ENCODE results near the gene RGS10. TPM values are rescaled to one million over a fixed set of nuclear protein-coding genes. Genes with fewer than 3 reads are reported as not detected.

The RGS10 gene
- total and polyA plus RNA-seq, 10 of the 15 experiments (the other 5 are each of a cell fraction or from before 2014, with no cell fraction given) = 72.8 to 193 (median 127) TPM

DNA sequence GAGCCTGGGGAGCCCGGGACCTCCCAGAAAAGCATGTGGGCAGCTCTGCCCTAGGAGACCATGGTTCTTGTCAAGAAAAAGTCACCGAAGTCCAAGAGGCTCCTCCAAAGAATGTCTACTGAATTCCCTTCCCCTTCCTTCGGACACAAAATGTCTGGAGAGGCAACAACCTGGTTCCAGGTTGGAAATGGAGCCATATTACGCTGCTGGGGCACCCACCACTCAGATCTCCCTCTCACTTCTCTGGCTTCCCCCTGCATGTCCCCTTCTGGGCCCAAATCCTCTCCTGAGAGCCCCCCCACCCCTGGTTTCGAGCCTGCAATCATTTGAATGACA is 52.6 kb downstream of the RGS10 start:
- intact Hi-C loops (cut with micrococcal nuclease; ENCODE audit: unreplicated experiment) = loop anchor here (1.0 to 2.0 kb wide), 3 partner anchors 45 to 282 kb away; no protein-coding TSS in a partner anchor
- TF ChIP-seq TCF3 (IDR thresholded peaks at IDR 0.05; ENCODE audit: borderline replicate concordance, insufficient read depth, low read depth, low read length) (no peak), IKZF1 (conservative IDR thresholded peaks at IDR 0.05) (0 out of 2 replicates have a peak, but pooled peaks have one; percentile 42), ZSCAN29 (IDR thresholded peaks at IDR 0.05) (no peak), NFIC (IDR thresholded peaks at IDR 0.05; ENCODE audit: low read depth, low read length) (no peak), LARP7 (IDR thresholded peaks at IDR 0.05) (0 out of 2 replicates have a peak, but pooled peaks have one; percentile 6), MTA2 (IDR thresholded peaks at IDR 0.05; ENCODE audit: low read depth) (peak; percentile 12; the same call in 1 of the 2 replicates), ZNF274 (IDR thresholded peaks at IDR 0.05; ENCODE audit: insufficient read depth, insufficient read length) (no peak)
- TF ChIP-seq, protein P1, sequence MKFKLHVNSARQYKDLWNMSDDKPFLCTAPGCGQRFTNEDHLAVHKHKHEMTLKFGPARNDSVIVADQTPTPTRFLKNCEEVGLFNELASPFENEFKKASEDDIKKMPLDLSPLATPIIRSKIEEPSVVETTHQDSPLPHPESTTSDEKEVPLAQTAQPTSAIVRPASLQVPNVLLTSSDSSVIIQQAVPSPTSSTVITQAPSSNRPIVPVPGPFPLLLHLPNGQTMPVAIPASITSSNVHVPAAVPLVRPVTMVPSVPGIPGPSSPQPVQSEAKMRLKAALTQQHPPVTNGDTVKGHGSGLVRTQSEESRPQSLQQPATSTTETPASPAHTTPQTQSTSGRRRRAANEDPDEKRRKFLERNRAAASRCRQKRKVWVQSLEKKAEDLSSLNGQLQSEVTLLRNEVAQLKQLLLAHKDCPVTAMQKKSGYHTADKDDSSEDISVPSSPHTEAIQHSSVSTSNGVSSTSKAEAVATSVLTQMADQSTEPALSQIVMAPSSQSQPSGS (IDR thresholded peaks at IDR 0.05; ENCODE audit: low read length) = no peak
- TF ChIP-seq, protein P2, sequence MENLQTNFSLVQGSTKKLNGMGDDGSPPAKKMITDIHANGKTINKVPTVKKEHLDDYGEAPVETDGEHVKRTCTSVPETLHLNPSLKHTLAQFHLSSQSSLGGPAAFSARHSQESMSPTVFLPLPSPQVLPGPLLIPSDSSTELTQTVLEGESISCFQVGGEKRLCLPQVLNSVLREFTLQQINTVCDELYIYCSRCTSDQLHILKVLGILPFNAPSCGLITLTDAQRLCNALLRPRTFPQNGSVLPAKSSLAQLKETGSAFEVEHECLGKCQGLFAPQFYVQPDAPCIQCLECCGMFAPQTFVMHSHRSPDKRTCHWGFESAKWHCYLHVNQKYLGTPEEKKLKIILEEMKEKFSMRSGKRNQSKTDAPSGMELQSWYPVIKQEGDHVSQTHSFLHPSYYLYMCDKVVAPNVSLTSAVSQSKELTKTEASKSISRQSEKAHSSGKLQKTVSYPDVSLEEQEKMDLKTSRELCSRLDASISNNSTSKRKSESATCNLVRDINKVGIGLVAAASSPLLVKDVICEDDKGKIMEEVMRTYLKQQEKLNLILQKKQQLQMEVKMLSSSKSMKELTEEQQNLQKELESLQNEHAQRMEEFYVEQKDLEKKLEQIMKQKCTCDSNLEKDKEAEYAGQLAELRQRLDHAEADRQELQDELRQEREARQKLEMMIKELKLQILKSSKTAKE (IDR thresholded peaks at IDR 0.05; ENCODE audit: low read depth, poor library complexity, severe bottlenecking) = peak; percentile 14
- Histone ChIP-seq H2AFZ (ENCODE audit: control insufficient read depth, low read depth, low read length) (peak overlapping the region; percentile 95), H3K9ac (ENCODE audit: control insufficient read depth, insufficient read depth, low read length) (peak overlapping the region; percentile 66; the same call in 1 of the 2 replicates), H3K27ac (ENCODE audit: control insufficient read depth, insufficient read depth) (peak overlapping the region; percentile 78), H3K4me2 (ENCODE audit: control insufficient read depth, insufficient read depth) (peak overlapping the region; percentile 98), H3K79me2 (ENCODE audit: control insufficient read depth, insufficient read depth, low read length) (no peaks in the 10 kb centered on the region), H3K27me3 (replicated peaks in 1 of 2; ENCODE audit: control insufficient read depth in 2 of 2, insufficient read depth in 2 of 2, low read length in 1 of 2) (no peaks in the 10 kb centered on the region), H3K4me3 (no peak overlapping the region), H3K36me3 (ENCODE audit: control insufficient read depth in 2 of 2, insufficient read depth in 2 of 2, low read length in 1 of 2) (no peaks in the 10 kb centered on the region), H4K20me1 (ENCODE audit: control insufficient read depth, insufficient read depth) (no peaks in the 10 kb centered on the region), H3K4me1 (ENCODE audit: control insufficient read depth, insufficient read depth, low read length) (peaks cover 8% of the 10 kb centered on the region), H3K9me3 (replicated peaks; ENCODE audit: control insufficient read depth, insufficient read depth, low read length) (no peaks in the 10 kb centered on the region)
- CTCF ChIA-PET = interaction anchor here (0.6 to 3.2 kb wide), 42 partner anchors 10 to 519 kb away, joined by 3 to 31 read pairs (median 4); partner anchors contain the start of genes GRK5, RGS10 and SFXN4
- BruUV-seq (replicated peaks) = no TSS peak
- ATAC-seq (no peak), FAIRE-seq (no peak), DNase-seq (ENCODE audit: low read depth, low spot score) (no peak)
- RAD21 ChIA-PET (ENCODE audit: unreplicated experiment) = interaction anchor here (0.6 to 1.6 kb wide), 22 partner anchors 9 to 350 kb away, joined by 3 to 25 read pairs (median 4); partner anchors contain the start of genes GRK5, RGS10 and TIAL1
- SMC1A ChIA-PET (ENCODE audit: uncharacterized antibody, unreplicated experiment) = interaction anchor here (1.0 to 2.6 kb wide), 17 partner anchors 11 to 291 kb away, joined by 3 to 19 read pairs (median 6); partner anchors contain the start of genes GRK5 and RGS10
- WGBS (ENCODE audit: insufficient coverage, insufficient replicate concordance, low lambda C conversion rate, missing lambda C conversion rate) = 32% methylated on average over 5 of the region's 5 CpGs
- POLR2A ChIA-PET = interaction anchor here (0.6 to 1.8 kb wide), 7 partner anchors 10 to 440 kb away, joined by 3 to 8 read pairs (median 5); partner anchors contain the start of gene GRK5
- in situ Hi-C loops (cut with MboI) = loop anchor here (5.0 kb wide), 1 partner anchor 283 kb away; the partner anchor contains the start of gene GRK5
